A549 (cell line): ENCODE data around the gene TMEM30A.

Experiments
- CEBPB ChIP-seq, 2 experiments: fragments of >200 bp in 1 of 2; sonication (Bioruptor Twin) in 1 of 2; formaldehyde crosslinking in 1 of 2; IDR thresholded peaks; 2 replicates each; pipeline ENCODE4 v1.6.1; 2012 to 2016
- CTCF ChIP-seq: fragments of >200 bp; sonication (Bioruptor Twin); formaldehyde crosslinking; IDR thresholded peaks from 3 replicates; pipeline ENCODE4 v1.5.1; 2016
- HMGXB4 ChIP-seq: fragments of 250-450 bp; sonication (Bioruptor Pico); IDR thresholded peaks from 2 replicates; pipeline ENCODE4 v1.5.0; 2021; ENCODE audit warnings: mild to moderate bottlenecking, moderate library complexity, borderline replicate concordance
- JUN ChIP-seq, 2 experiments: fragments of >200 bp; sonication (Bioruptor Twin); formaldehyde crosslinking; IDR thresholded peaks; 2 replicates in 1 of 2; 3 replicates in 1 of 2; pipeline ENCODE4 v1.6.1; 2016 to 2017
- NFE2L2 ChIP-seq: fragments of 150-350 bp; conservative IDR thresholded peaks from 2 replicates; pipeline ENCODE4 v1.6.1; 2014; ENCODE audit warnings: low read length
- POLR2A ChIP-seq: IDR thresholded peaks from 2 replicates; pipeline ENCODE4 v1.6.1; 2012; ENCODE audit warnings: mild to moderate bottlenecking, low read length
- RAD21 ChIP-seq, 2 experiments: fragments of >200 bp in 1 of 2; sonication (Bioruptor Twin) in 1 of 2; formaldehyde crosslinking in 1 of 2; IDR thresholded peaks in 1 of 2; conservative IDR thresholded peaks in 1 of 2; 2 replicates in 1 of 2; 3 replicates in 1 of 2; pipeline ENCODE4 v1.6.1; 2012 to 2018; ENCODE audit warnings: inconsistent platforms in 1 of 2
- RFX5 ChIP-seq: fragments of 450-650 bp; IDR thresholded peaks from 2 replicates; pipeline ENCODE4 v1.7.1; 2014; ENCODE audit warnings: antibody characterized with exemption, mild to moderate bottlenecking, moderate library complexity
- ZFP36 ChIP-seq: fragments of 450-650 bp; IDR thresholded peaks from 2 replicates; pipeline ENCODE4 v1.6.1; 2014; ENCODE audit warnings: borderline replicate concordance; ENCODE audit not compliant: partially characterized antibody
- TF ChIP-seq, protein P1 (sequence below): fragments of 450-650 bp; IDR thresholded peaks from 2 replicates; pipeline ENCODE4 v1.6.1; 2014; ENCODE audit warnings: antibody characterized with exemption

- TF ChIP-seq NFE2L2: no peak
- no peak for TF ChIP-seq CTCF
- no peak for TF ChIP-seq JUN (IDR thresholded peaks at IDR 0.05)
- TF ChIP-seq ZFP36: no peak
- TF ChIP-seq, protein P1, sequence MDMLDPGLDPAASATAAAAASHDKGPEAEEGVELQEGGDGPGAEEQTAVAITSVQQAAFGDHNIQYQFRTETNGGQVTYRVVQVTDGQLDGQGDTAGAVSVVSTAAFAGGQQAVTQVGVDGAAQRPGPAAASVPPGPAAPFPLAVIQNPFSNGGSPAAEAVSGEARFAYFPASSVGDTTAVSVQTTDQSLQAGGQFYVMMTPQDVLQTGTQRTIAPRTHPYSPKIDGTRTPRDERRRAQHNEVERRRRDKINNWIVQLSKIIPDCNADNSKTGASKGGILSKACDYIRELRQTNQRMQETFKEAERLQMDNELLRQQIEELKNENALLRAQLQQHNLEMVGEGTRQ: no peak
- no peak for TF ChIP-seq RAD21 (conservative IDR thresholded peaks at IDR 0.05 in 1 of 2, IDR thresholded peaks at IDR 0.05 in 1 of 2)
- TF ChIP-seq HMGXB4: no peak
- no peak for TF ChIP-seq POLR2A
- no peak for TF ChIP-seq CEBPB (IDR thresholded peaks at IDR 0.05)
- no peak for TF ChIP-seq RFX5
These were observed 27.1 kb downstream of the TMEM30A start for GRCh38 chr6:75257343-75258087.
